H9 (cell line): ENCODE results near the gene ITGAE. TPM values are rescaled to one million over a fixed set of nuclear protein-coding genes. Genes with fewer than 3 reads are reported as not detected.

ENCODE experiments used
- DNase-seq: peaks from one replicate; pipeline ENCODE4 v3.0.0-alpha.2; 2017
- H2AFZ ChIP-seq: one replicate; pipeline ENCODE4 v1.6.1; 2013; ENCODE audit warnings: mild to moderate bottlenecking, low read length, control low read depth, moderate library complexity
- H2AK5ac ChIP-seq: 2 replicates; pipeline ENCODE4 v1.6.1; 2013; ENCODE audit warnings: low read length, control low read depth, mixed read lengths; ENCODE audit not compliant: insufficient read length
- H2BK120ac ChIP-seq: one replicate; pipeline ENCODE4 v1.6.1; 2013; ENCODE audit warnings: low read depth, mild to moderate bottlenecking, low read length, control low read depth, inconsistent platforms; ENCODE audit not compliant: poor library complexity, severe bottlenecking
- H2BK12ac ChIP-seq: 2 replicates; pipeline ENCODE4 v1.6.1; 2013; ENCODE audit warnings: low read length, control low read depth, mixed read lengths, low read depth; ENCODE audit not compliant: insufficient read length
- H2BK15ac ChIP-seq: 2 replicates; pipeline ENCODE4 v1.6.1; 2013; ENCODE audit warnings: low read depth, low read length, control low read depth
- H2BK20ac ChIP-seq: one replicate; pipeline ENCODE4 v1.6.1; 2013; ENCODE audit warnings: low read depth, mild to moderate bottlenecking, low read length, control low read depth, inconsistent platforms; ENCODE audit not compliant: poor library complexity, severe bottlenecking
- H2BK5ac ChIP-seq: 2 replicates; pipeline ENCODE4 v1.6.1; 2013; ENCODE audit warnings: low read length, control low read depth, mixed read lengths; ENCODE audit not compliant: insufficient read length
- H3K14ac ChIP-seq: 2 replicates; pipeline ENCODE4 v1.6.1; 2013; ENCODE audit warnings: low read length, control low read depth; ENCODE audit not compliant: insufficient read depth
- H3K18ac ChIP-seq: 2 replicates; pipeline ENCODE4 v1.6.1; 2013; ENCODE audit warnings: low read depth, mild to moderate bottlenecking, mixed read lengths, low read length, control low read depth; ENCODE audit not compliant: insufficient read length
- H3K23ac ChIP-seq: 2 replicates; pipeline ENCODE4 v1.6.1; 2013; ENCODE audit warnings: low read length, control low read depth, mixed read lengths, low read depth; ENCODE audit not compliant: insufficient read length
- H3K23me2 ChIP-seq: 2 replicates; pipeline ENCODE4 v1.6.1; 2013; ENCODE audit warnings: low read depth, mild to moderate bottlenecking, mixed read lengths, low read length, control low read depth; ENCODE audit not compliant: insufficient read length, poor library complexity, severe bottlenecking
- H3K27ac ChIP-seq: 2 replicates; pipeline ENCODE4 v1.5.1; 2013; ENCODE audit warnings: low read length, control low read depth, mixed read lengths, low read depth; ENCODE audit not compliant: insufficient read length
- H3K27me3 ChIP-seq: 2 replicates; pipeline ENCODE4 v1.6.1; 2013; ENCODE audit warnings: low read length, control low read depth, inconsistent platforms; ENCODE audit not compliant: insufficient read depth
- H3K4ac ChIP-seq: 2 replicates; pipeline ENCODE4 v1.6.1; 2013; ENCODE audit warnings: low read depth, mild to moderate bottlenecking, control low read depth, inconsistent platforms, low read length, moderate library complexity
- H3K4me1 ChIP-seq: 2 replicates; pipeline ENCODE4 v1.6.1; 2013; ENCODE audit warnings: low read length, control low read depth, inconsistent platforms; ENCODE audit not compliant: insufficient read depth
- H3K4me2 ChIP-seq: 2 replicates; pipeline ENCODE4 v1.6.1; 2013; ENCODE audit warnings: low read length, control low read depth, mixed read lengths; ENCODE audit not compliant: insufficient read length, insufficient read depth
- H3K56ac ChIP-seq: 2 replicates; pipeline ENCODE4 v1.6.1; 2013; ENCODE audit warnings: low read depth, mild to moderate bottlenecking, mixed read lengths, low read length, control low read depth; ENCODE audit not compliant: insufficient read length
- H3K79me1 ChIP-seq: 2 replicates; pipeline ENCODE4 v1.6.1; 2013; ENCODE audit warnings: low read depth, mild to moderate bottlenecking, moderate library complexity, low read length, control low read depth, inconsistent platforms; ENCODE audit not compliant: insufficient read depth, poor library complexity, severe bottlenecking
- H3K79me2 ChIP-seq: 2 replicates; pipeline ENCODE4 v1.6.1; 2013; ENCODE audit warnings: low read length, control low read depth, inconsistent platforms; ENCODE audit not compliant: insufficient read depth
- H3K9ac ChIP-seq: 2 replicates; pipeline ENCODE4 v1.6.1; 2013; ENCODE audit warnings: low read length, control low read depth, mixed read lengths; ENCODE audit not compliant: insufficient read length; ENCODE audit errors: extremely low read depth
- H3K9me3 ChIP-seq: one replicate; pipeline ENCODE4 v1.6.1; 2013; ENCODE audit warnings: low read depth, low read length, inconsistent platforms; ENCODE audit not compliant: control insufficient read depth
- H3T11ph ChIP-seq: one replicate; pipeline ENCODE4 v1.6.1; 2013; ENCODE audit warnings: mild to moderate bottlenecking, low read length, control low read depth, inconsistent platforms
- H4K20me1 ChIP-seq: one replicate; pipeline ENCODE4 v1.6.1; 2013; ENCODE audit not compliant: control insufficient read depth, insufficient read length, insufficient read depth
- H4K5ac ChIP-seq: 2 replicates; pipeline ENCODE4 v1.6.1; 2013; ENCODE audit warnings: low read depth, mild to moderate bottlenecking, mixed read lengths, low read length, control low read depth; ENCODE audit not compliant: insufficient read length
- H4K8ac ChIP-seq: replicated peaks from 2 replicates; pipeline ENCODE4 v1.6.1; 2013; ENCODE audit warnings: low read length, control low read depth, mixed read lengths, low read depth; ENCODE audit not compliant: insufficient read length
- H4K91ac ChIP-seq: 2 replicates; pipeline ENCODE4 v1.6.1; 2013; ENCODE audit warnings: low read depth, mild to moderate bottlenecking, moderate library complexity, mixed read lengths, low read length, control low read depth; ENCODE audit not compliant: insufficient read length
- H3K27ac Mint-ChIP-seq, 3 experiments: 2 replicates in 2 of 3; 3 replicates in 1 of 3; pipeline ENCODE4 v1.8.0; 2020 to 2021; ENCODE audit warnings: mixed read lengths in 3 of 3, mild to moderate bottlenecking in 1 of 3, moderate library complexity in 1 of 3
- H3K27me3 Mint-ChIP-seq: 2 replicates; pipeline ENCODE4 v1.8.0; 2021; ENCODE audit warnings: low read depth, mild to moderate bottlenecking, moderate library complexity, mixed read lengths
- H3K36me3 Mint-ChIP-seq, 3 experiments: 2 replicates in 2 of 3; 3 replicates in 1 of 3; pipeline ENCODE4 v1.8.0; 2020 to 2021; ENCODE audit warnings: low read depth in 3 of 3, mixed read lengths in 3 of 3; ENCODE audit not compliant: insufficient read depth in 1 of 3
- H3K4me1 Mint-ChIP-seq, 2 experiments: 2 replicates each; pipeline ENCODE4 v1.8.0; 2020; ENCODE audit warnings: mixed read lengths in 2 of 2
- H3K4me3 Mint-ChIP-seq, 2 experiments: 2 replicates in 1 of 2; 3 replicates in 1 of 2; pipeline ENCODE4 v1.8.0; 2020 to 2021; ENCODE audit warnings: mild to moderate bottlenecking in 2 of 2, mixed read lengths in 2 of 2, moderate library complexity in 1 of 2
- H3K9me3 Mint-ChIP-seq, 2 experiments: 2 replicates in 1 of 2; 3 replicates in 1 of 2; pipeline ENCODE4 v1.8.0; 2020; ENCODE audit warnings: mild to moderate bottlenecking in 2 of 2, mixed read lengths in 2 of 2, moderate library complexity in 1 of 2
- CTCF ChIP-seq: fragments of 200-600 bp; sonication (generic); conservative IDR thresholded peaks from 3 replicates; pipeline ENCODE4 v1.8.0; 2021; ENCODE audit warnings: antibody characterized with exemption, mild to moderate bottlenecking
- WGBS: extraction: QIAGEN DNeasy Blood & Tissue Kit; methylation state at CpG from one replicate; pipeline ENCODE4 v1.1.7; 2013; ENCODE audit warnings: missing lambda C conversion rate, low lambda C conversion rate, mixed read lengths; ENCODE audit not compliant: insufficient read length; ENCODE audit errors: extremely low coverage; 5-methylcytosine and 5-hydroxymethylcytosine counted together
- total RNA-seq: library from RNA; stranded (reverse); gene quantifications from 2 replicates; pipeline ENCODE4 v1.2.1, GENCODE V29; 2021

Gene ITGAE
- total RNA-seq, 1 experiment from 2014 or later: 23.5 TPM

GRCh38 chr17:3805581-3805980 lies 4.6 kb upstream of the ITGAE start:
- H3K4me2 ChIP-seq: no peak overlapping the region
- Mint-ChIP-seq H3K27me3 (no peaks in the 10 kb centered on the region; the same call in 1 of the 2 replicates), H3K27ac (peak overlapping the region in 1 of 3 experiments; percentile 37; a peak in 2 of 7 replicates), H3K9me3 (no peaks in the 10 kb centered on the region), H3K4me3 (no peak overlapping the region), H3K36me3 (peaks cover 1 to 58% (median 47%) of the 10 kb centered on the region in 3 experiments; a peak in 6 of 7 replicates), H3K4me1 (peaks cover 0 to under 1% of the 10 kb centered on the region in 2 experiments; a peak in 1 of 4 replicates)
- H3K23me2 ChIP-seq: no peaks in the 10 kb centered on the region
- no CpG with 5 or more reads among the region's 5 CpGs for WGBS
- no peak overlapping the region for H4K8ac ChIP-seq
- H3K4me1 ChIP-seq: no peaks in the 10 kb centered on the region
- H3K14ac ChIP-seq: no peak overlapping the region
- H2AFZ ChIP-seq: no peak overlapping the region
- H2BK20ac ChIP-seq: no peak overlapping the region
- H4K5ac ChIP-seq: no peak overlapping the region
- no peaks in the 10 kb centered on the region for H3K79me2 ChIP-seq
- H3K9me3 ChIP-seq: no peaks in the 10 kb centered on the region
- H3K9ac ChIP-seq: no peak overlapping the region
- H3K27ac ChIP-seq: no peak overlapping the region
- H3K4ac ChIP-seq: no peak overlapping the region
- no peak overlapping the region for H3K56ac ChIP-seq
- H2BK12ac ChIP-seq: no peak overlapping the region
- H2BK5ac ChIP-seq: no peak overlapping the region
- TF ChIP-seq CTCF: no peak
- no peak overlapping the region for H2BK120ac ChIP-seq
- no peaks in the 10 kb centered on the region for H3K27me3 ChIP-seq
- no peak overlapping the region for H3K18ac ChIP-seq
- no peak overlapping the region for H2AK5ac ChIP-seq
- no peak overlapping the region for H3T11ph ChIP-seq
- no peak for DNase-seq
- H3K23ac ChIP-seq: no peak overlapping the region
- H2BK15ac ChIP-seq: no peak overlapping the region
- H3K79me1 ChIP-seq: no peaks in the 10 kb centered on the region
- H4K91ac ChIP-seq: no peak overlapping the region
- H4K20me1 ChIP-seq: no peaks in the 10 kb centered on the region
